NCI-H226 (cell line): ENCODE data around the gene CRYZ.
"Not testable (repeated sequence)": the region's sequence is repeated elsewhere in the genome, so short reads cannot be mapped to it uniquely, and the experiment has no call there.

Experiments used
- DNase-seq: peaks from one replicate; pipeline ENCODE4 v3.0.0-alpha.2; 2015

Gene CRYZ

DNA sequence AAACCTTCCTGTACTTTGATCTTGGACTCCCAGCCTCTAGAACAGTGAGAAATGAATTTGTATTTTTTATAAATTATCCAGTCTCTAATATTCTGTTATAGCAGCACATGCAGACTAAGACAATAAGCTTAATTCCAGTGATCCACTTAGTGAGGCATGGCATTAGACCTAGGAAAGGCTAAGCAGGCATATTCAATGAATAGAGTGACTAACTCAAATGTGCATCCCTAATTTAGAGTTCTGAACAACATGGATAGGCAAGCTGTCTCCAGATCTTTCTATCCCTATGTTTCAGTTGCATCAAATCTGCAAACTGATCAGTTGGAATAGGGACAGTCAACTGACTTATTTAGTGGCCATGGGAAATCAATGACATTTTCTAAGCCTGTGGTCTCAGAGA, 54.9 kb downstream of the CRYZ start:
- DNase-seq, result no peak

DNA sequence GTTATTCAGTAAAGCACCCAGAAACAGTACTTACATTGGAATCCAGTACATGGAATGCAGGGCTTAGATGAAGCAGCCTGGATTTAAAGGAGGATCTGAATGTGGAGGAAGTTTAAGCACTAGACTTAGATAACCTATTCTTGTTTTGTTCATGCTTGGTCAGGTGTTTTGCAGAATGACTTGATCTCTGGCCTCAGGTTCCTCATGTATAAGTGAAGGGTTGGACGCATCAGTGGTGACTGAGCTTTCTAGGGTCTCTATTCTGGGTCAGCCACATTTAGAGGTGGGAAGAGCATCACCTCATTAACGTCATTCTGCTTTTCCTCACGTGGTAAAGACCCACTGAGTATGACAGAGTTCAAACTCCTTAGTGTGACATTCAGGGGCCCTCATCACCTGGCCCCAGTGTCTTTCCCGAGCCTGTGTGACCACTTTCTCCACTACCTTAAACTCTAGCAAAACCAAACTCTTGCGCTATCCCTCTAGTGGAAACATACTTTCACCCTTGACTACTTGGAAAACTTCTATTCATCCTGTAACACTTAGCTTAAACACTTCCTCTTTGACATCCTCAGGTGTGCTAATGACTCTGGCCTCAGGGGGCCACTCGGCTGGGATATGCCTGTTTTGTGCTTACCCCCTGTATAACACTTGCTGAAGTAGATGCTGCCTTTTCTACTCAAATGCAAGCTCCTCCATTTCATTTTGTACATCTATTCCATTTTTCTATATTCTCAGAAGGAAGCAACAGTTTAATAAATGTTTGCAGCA, 58.4 kb downstream of the CRYZ start:
- no peak for DNase-seq

DNA sequence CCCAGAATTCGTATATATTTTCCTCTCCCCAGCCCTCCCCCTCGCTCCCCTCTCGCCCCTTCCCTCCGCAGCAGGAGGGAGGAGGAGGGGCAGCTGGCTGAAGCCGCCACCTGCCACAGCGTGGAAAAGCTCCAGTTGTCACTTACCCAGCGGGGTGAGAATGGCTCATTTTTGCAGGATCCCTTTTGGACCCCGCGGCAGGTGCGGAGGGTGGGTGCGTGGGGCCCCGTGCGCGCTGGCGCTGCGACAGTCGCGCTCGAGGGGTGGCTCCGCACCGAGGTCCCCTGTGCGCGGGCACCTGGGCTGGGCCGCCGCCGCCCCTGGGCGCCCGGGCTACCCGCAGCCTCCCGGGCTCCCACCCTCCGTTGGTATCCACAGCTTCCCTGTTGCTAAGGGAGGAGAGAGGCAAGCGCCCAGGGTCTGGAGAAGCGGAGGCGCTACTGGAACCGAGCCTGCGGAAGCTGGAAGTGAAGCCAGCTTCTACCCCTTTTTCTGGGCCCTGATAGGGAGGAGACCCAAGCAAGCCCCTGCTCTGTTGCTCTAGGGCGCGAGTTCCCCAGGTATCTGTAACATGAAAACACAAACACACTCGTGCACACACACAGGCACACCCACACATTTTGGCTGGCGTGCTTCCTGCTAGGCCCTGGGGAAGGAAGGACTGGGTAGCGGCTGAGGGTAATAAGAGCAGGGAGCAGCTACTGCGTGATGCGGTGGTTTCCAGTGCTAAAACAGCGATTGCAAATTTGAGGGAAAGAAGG, 59.3 kb downstream of the CRYZ start, which contains the start of gene ERICH3:
Gene ERICH3, minus strand, starts transcription at position 442 of the 761 bp plus-strand sequence. Its CDS starts 273 bp downstream, at position 169.
- DNase-seq, result no peak

DNA sequence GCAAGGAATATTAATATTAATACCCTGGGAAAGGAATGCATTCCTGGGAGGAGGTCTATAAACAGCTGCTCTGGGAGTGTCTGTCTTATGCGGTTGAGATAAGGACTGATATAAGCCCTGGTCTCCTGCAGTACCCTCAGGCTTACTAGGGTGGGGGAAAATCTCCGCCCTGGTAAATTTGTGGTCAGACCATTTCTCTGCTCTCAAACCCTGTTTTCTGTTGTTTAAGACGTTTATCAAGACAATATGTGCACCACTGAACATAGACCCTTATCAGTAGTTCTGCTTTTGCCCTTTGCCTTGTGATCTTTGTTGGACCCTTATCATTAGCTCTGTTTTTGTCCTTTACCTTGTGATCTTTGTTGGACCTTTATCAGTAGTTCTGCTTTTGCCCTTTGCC, 62.0 kb downstream of the CRYZ start:
- DNase-seq, result not testable (repeated sequence)
